Coronary artery (tissue), 2 donors: ENCODE measurements around the gene IFT25.

Experiments
- DNase-seq: peaks from one replicate; pipeline ENCODE4 v3.0.0-alpha.2; 2017; ENCODE audit warnings: low spot score
- H3K27ac ChIP-seq, 2 donors: fragments of 200-600 bp; sonication (generic); one replicate each; pipeline ENCODE4 v1.5.1; 2016 to 2019
- H3K4me3 ChIP-seq: fragments of 200-600 bp; sonication (generic); 2 replicates; pipeline ENCODE4 v1.5.1; 2016; ENCODE audit warnings: mild to moderate bottlenecking, moderate library complexity
- CTCF ChIP-seq: fragments of 200-600 bp; sonication (generic); IDR thresholded peaks from one replicate; pipeline ENCODE4 v1.5.1; 2019; ENCODE audit warnings: antibody characterized with exemption

IFT25 gene

GRCh38 chr1:53942127-53942957 is 3.2 kb downstream of the IFT25 start:
- TF ChIP-seq CTCF, result no peak
- DNase-seq, result no peak
- no peak overlapping the region for H3K27ac ChIP-seq
- no peak overlapping the region for H3K4me3 ChIP-seq

GRCh38 chr1:53938136-53938830 is 7.2 kb downstream of the IFT25 start:
- TF ChIP-seq CTCF, result no peak
- no peak for DNase-seq
- H3K27ac ChIP-seq, result peak overlapping the region in 1 of 2 donors; percentile 9
- no peak overlapping the region for H3K4me3 ChIP-seq

- Histone ChIP-seq H3K27ac (no peak overlapping the region), H3K4me3 (no peak overlapping the region)
- no peak for DNase-seq
- TF ChIP-seq CTCF, result no peak
Measured at GRCh38 chr1:53936430-53936829, 9.1 kb downstream of the IFT25 start.

- no peak for DNase-seq
Measured at GRCh38 chr1:53934170-53934765, 11.2 kb downstream of the IFT25 start.

GRCh38 chr1:53931523-53931922 is 14.0 kb downstream of the IFT25 start:
- Histone ChIP-seq H3K4me3 (no peak overlapping the region), H3K27ac (no peak overlapping the region)
- no peak for DNase-seq
- TF ChIP-seq CTCF, result no peak

More at GRCh38 chr1:53934170-53934765, 11.2 kb downstream of the IFT25 start:
- no peak for TF ChIP-seq CTCF
- H3K27ac ChIP-seq, result no peak overlapping the region
- no peak overlapping the region for H3K4me3 ChIP-seq

GRCh38 chr1:53930932-53931331 is 14.6 kb downstream of the IFT25 start:
- H3K4me3 ChIP-seq, result no peak overlapping the region
- no peak overlapping the region for H3K27ac ChIP-seq
- TF ChIP-seq CTCF, result no peak
- no peak for DNase-seq
